ENCODE data around the gene EPHB1.

Gene EPHB1

GRCh38 chr3:135082706-135083105, 287.6 kb downstream of the EPHB1 start:
- TF ChIP-seq CTCF (IDR thresholded peaks at IDR 0.05; ENCODE audit: low read length), result no peak
- TF ChIP-seq EZH2 (IDR thresholded peaks at IDR 0.05; ENCODE audit: borderline replicate concordance, low read length), result no peak

GRCh38 chr3:135083179-135083578, 288.1 kb downstream of the EPHB1 start:
- Histone ChIP-seq H3K27me3 (ENCODE audit: insufficient read depth, low read length) (no peaks in the 10 kb centered on the region), H4K20me1 (ENCODE audit: insufficient read depth, low read length) (no peaks in the 10 kb centered on the region), H3K36me3 (ENCODE audit: insufficient read depth, low read length) (no peaks in the 10 kb centered on the region), H2AFZ (ENCODE audit: low read length) (no peak overlapping the region), H3K4me3 (ENCODE audit: low read depth, low read length, poor library complexity, severe bottlenecking) (no peak overlapping the region), H3K79me2 (ENCODE audit: insufficient read depth, low read length) (no peaks in the 10 kb centered on the region), H3K9me3 (ENCODE audit: low read length) (no peaks in the 10 kb centered on the region), H3K4me2 (ENCODE audit: low read length) (no peak overlapping the region), H3K9ac (ENCODE audit: low read length) (no peak overlapping the region), H3K4me1 (ENCODE audit: insufficient read depth, low read length, severe bottlenecking) (no peaks in the 10 kb centered on the region), H3F3A (ENCODE audit: insufficient read depth, low read length) (no peaks in the 10 kb centered on the region), H3K27ac (ENCODE audit: low read depth, low read length, poor library complexity, severe bottlenecking) (no peak overlapping the region), H3K9me2 (ENCODE audit: low read depth, low read length) (no peaks in the 10 kb centered on the region)
- TF ChIP-seq EZH2 (IDR thresholded peaks at IDR 0.05; ENCODE audit: borderline replicate concordance, low read length) (no peak), CTCF (IDR thresholded peaks at IDR 0.05; ENCODE audit: low read length) (no peak)

More at GRCh38 chr3:135082706-135083105, 287.6 kb downstream of the EPHB1 start:
- no peak overlapping the region for H3K4me2 ChIP-seq (ENCODE audit: low read length)
- H3K9me2 ChIP-seq (ENCODE audit: low read depth, low read length), result no peaks in the 10 kb centered on the region
- H4K20me1 ChIP-seq (ENCODE audit: insufficient read depth, low read length), result no peaks in the 10 kb centered on the region
- H3K27me3 ChIP-seq (ENCODE audit: insufficient read depth, low read length), result no peaks in the 10 kb centered on the region
- no peaks in the 10 kb centered on the region for H3K4me1 ChIP-seq (ENCODE audit: insufficient read depth, low read length, severe bottlenecking)
- H2AFZ ChIP-seq (ENCODE audit: low read length), result no peak overlapping the region
- H3K4me3 ChIP-seq (ENCODE audit: low read depth, low read length, poor library complexity, severe bottlenecking), result no peak overlapping the region
- H3K9me3 ChIP-seq (ENCODE audit: low read length), result no peaks in the 10 kb centered on the region
- no peak overlapping the region for H3K9ac ChIP-seq (ENCODE audit: low read length)
- H3F3A ChIP-seq (ENCODE audit: insufficient read depth, low read length), result no peaks in the 10 kb centered on the region
- no peaks in the 10 kb centered on the region for H3K79me2 ChIP-seq (ENCODE audit: insufficient read depth, low read length)
- H3K27ac ChIP-seq (ENCODE audit: low read depth, low read length, poor library complexity, severe bottlenecking), result no peak overlapping the region
- H3K36me3 ChIP-seq (ENCODE audit: insufficient read depth, low read length), result no peaks in the 10 kb centered on the region

GRCh38 chr3:135083756-135084155, 288.7 kb downstream of the EPHB1 start:
- Histone ChIP-seq H3K9ac (ENCODE audit: low read length) (no peak overlapping the region), H4K20me1 (ENCODE audit: insufficient read depth, low read length) (no peaks in the 10 kb centered on the region), H3K9me3 (ENCODE audit: low read length) (no peaks in the 10 kb centered on the region), H3K4me2 (ENCODE audit: low read length) (no peak overlapping the region), H3K4me3 (ENCODE audit: low read depth, low read length, poor library complexity, severe bottlenecking) (no peak overlapping the region), H3K79me2 (ENCODE audit: insufficient read depth, low read length) (no peaks in the 10 kb centered on the region), H3K27me3 (ENCODE audit: insufficient read depth, low read length) (no peaks in the 10 kb centered on the region), H3K9me2 (ENCODE audit: low read depth, low read length) (no peaks in the 10 kb centered on the region), H3K36me3 (ENCODE audit: insufficient read depth, low read length) (no peaks in the 10 kb centered on the region), H2AFZ (ENCODE audit: low read length) (no peak overlapping the region), H3F3A (ENCODE audit: insufficient read depth, low read length) (no peaks in the 10 kb centered on the region), H3K27ac (ENCODE audit: low read depth, low read length, poor library complexity, severe bottlenecking) (no peak overlapping the region), H3K4me1 (ENCODE audit: insufficient read depth, low read length, severe bottlenecking) (no peaks in the 10 kb centered on the region)
- TF ChIP-seq CTCF (IDR thresholded peaks at IDR 0.05; ENCODE audit: low read length), result no peak
- no peak for TF ChIP-seq EZH2 (IDR thresholded peaks at IDR 0.05; ENCODE audit: borderline replicate concordance, low read length)
